Right atrium auricular region (tissue), 2 donors: Measurements from ENCODE around the gene TMEM14B. TPM values are rescaled to one million over a fixed set of nuclear protein-coding genes. Genes with fewer than 3 reads are reported as not detected.
"Not testable (repeated sequence)": the region's sequence is repeated elsewhere in the genome, so short reads cannot be mapped to it uniquely, and the experiment has no call there.

Experiments
- DNase-seq: peaks from one replicate; pipeline ENCODE4 v3.0.0-alpha.2; 2019; ENCODE audit warnings: low spot score
- H3K27ac ChIP-seq, 2 donors: fragments of 200-600 bp; sonication (generic); 1 replicate in 1 of 2; 2 replicates in 1 of 2; pipeline ENCODE4 v1.5.1; 2016 to 2019
- H3K27me3 ChIP-seq, 2 donors: fragments of 200-600 bp; sonication (generic); one replicate each; pipeline versions ENCODE4 v1.5.1 to v1.6.0; 2017 to 2019
- H3K36me3 ChIP-seq: fragments of 200-600 bp; sonication (generic); one replicate; pipeline ENCODE4 v1.5.1; 2016
- H3K4me1 ChIP-seq, 2 donors: fragments of 200-600 bp; sonication (generic); one replicate each; pipeline versions ENCODE4 v1.5.1 to v1.6.0; 2017 to 2019
- H3K4me3 ChIP-seq, 2 donors: fragments of 200-600 bp; sonication (generic); 1 replicate in 1 of 2; 2 replicates in 1 of 2; pipeline ENCODE4 v1.5.1; 2017 to 2019; ENCODE audit warnings: mild to moderate bottlenecking in 1 of 2, moderate library complexity in 1 of 2
- H3K9me3 ChIP-seq, 2 donors: fragments of 200-600 bp; sonication (generic); one replicate each; pipeline ENCODE4 v1.5.1; 2019
- CTCF ChIP-seq, 2 donors: fragments of 200-600 bp; sonication (generic); IDR thresholded peaks; one replicate each; pipeline ENCODE4 v1.5.1; 2019; ENCODE audit warnings: antibody characterized with exemption in 2 of 2
- total RNA-seq, 2 donors: library from RNA; depleted of rRNA; stranded (reverse); fragments of >200 nt; gene quantifications; one replicate each; pipeline ENCODE4 v1.1.0, GENCODE V29; 2016

Gene TMEM14B
- total RNA-seq: 100 to 1,000 TPM in 1 of 2 donors, 10 to 100 TPM in 1; 93.5 to 100 TPM

- TF ChIP-seq CTCF (IDR thresholded peaks at IDR 0.05): no peak
- Histone ChIP-seq H3K36me3 (peaks cover 8% of the 10 kb centered on the region), H3K9me3 (no peaks in the 10 kb centered on the region), H3K27ac (peak within 1 kb of the TSS; percentile 84 to 85), H3K27me3 (no peaks in the 10 kb centered on the region), H3K4me3 (peak within 1 kb of the TSS; percentile 81 to 86), H3K4me1 (peaks cover 0 to 36% of the 10 kb centered on the region in 2 donors)
- DNase-seq: peak; percentile 98
Observed at GRCh38 chr6:10747251-10747972, at the start of gene TMEM14B. Gene TMEM14B (plus strand): TSS chr6:10747805. CDS start chr6:10749246, 1,441 bp downstream.

GRCh38 chr6:10713962-10714361 is 33.6 kb upstream of the TMEM14B start:
- no peaks in the 10 kb centered on the region for H3K9me3 ChIP-seq
- no peaks in the 10 kb centered on the region for H3K4me1 ChIP-seq
- H3K27me3 ChIP-seq: no peaks in the 10 kb centered on the region
- no peak overlapping the region for H3K27ac ChIP-seq
- peaks cover 3% of the 10 kb centered on the region for H3K36me3 ChIP-seq
- no peak for DNase-seq
- H3K4me3 ChIP-seq: no peak overlapping the region
- TF ChIP-seq CTCF (IDR thresholded peaks at IDR 0.05): no peak

GRCh38 chr6:10719296-10719963 is 28.2 kb upstream of the TMEM14B start:
- no peaks in the 10 kb centered on the region for H3K9me3 ChIP-seq
- DNase-seq: no peak
- H3K4me1 ChIP-seq: peaks cover 0 to 25% of the 10 kb centered on the region in 2 donors
- no peaks in the 10 kb centered on the region for H3K27me3 ChIP-seq
- peak overlapping the region; percentile 42 to 67 for H3K4me3 ChIP-seq
- H3K36me3 ChIP-seq: no peaks in the 10 kb centered on the region
- TF ChIP-seq CTCF (IDR thresholded peaks at IDR 0.05): no peak
- peak overlapping the region; percentile 77 to 84 for H3K27ac ChIP-seq

GRCh38 chr6:10719964-10720264 is 27.7 kb upstream of the TMEM14B start:
- DNase-seq: no peak

GRCh38 chr6:10720265-10720959 is 27.2 kb upstream of the TMEM14B start:
- no peak for DNase-seq
- Histone ChIP-seq H3K27me3 (no peaks in the 10 kb centered on the region), H3K4me1 (peaks cover 0 to 35% of the 10 kb centered on the region in 2 donors), H3K9me3 (no peaks in the 10 kb centered on the region), H3K36me3 (no peaks in the 10 kb centered on the region), H3K27ac (peak overlapping the region; percentile 77 to 84), H3K4me3 (peak overlapping the region; percentile 42 to 67)
- no peak for TF ChIP-seq CTCF (IDR thresholded peaks at IDR 0.05)

More at GRCh38 chr6:10719964-10720264, 27.7 kb upstream of the TMEM14B start:
- Histone ChIP-seq H3K27me3 (no peaks in the 10 kb centered on the region), H3K9me3 (no peaks in the 10 kb centered on the region), H3K36me3 (no peaks in the 10 kb centered on the region), H3K4me3 (peak overlapping the region; percentile 42 to 67), H3K27ac (peak overlapping the region; percentile 77 to 84), H3K4me1 (peaks cover 0 to 30% of the 10 kb centered on the region in 2 donors)
- TF ChIP-seq CTCF (IDR thresholded peaks at IDR 0.05): no peak

GRCh38 chr6:10720960-10721849 is 26.4 kb upstream of the TMEM14B start:
- peak overlapping the region; percentile 42 to 67 for H3K4me3 ChIP-seq
- not testable (repeated sequence) for H3K36me3 ChIP-seq, H3K9me3 ChIP-seq, DNase-seq, H3K27me3 ChIP-seq
- H3K4me1 ChIP-seq: peaks cover 0 to 36% of the 10 kb centered on the region in 2 donors
- peak overlapping the region; percentile 77 to 84 for H3K27ac ChIP-seq
